HepG2 (cell line): ENCODE data around the gene MUL1. TPM values are rescaled to one million over a fixed set of nuclear protein-coding genes. Genes with fewer than 3 reads are reported as not detected.

Source experiments
- ATAC-seq: fragments of 200-7000 bp; cut with Tn5 transposase; 3 replicates; pipeline ENCODE4 v1.9.1; 2020; ENCODE audit warnings: mild to moderate bottlenecking, moderate library complexity
- BruUV-seq: library from RNA; stranded (reverse); fragments of 400-500 nt; replicated peaks from 2 replicates; lab custom pipeline; 2021; lab: Mats Ljungman, UMichigan
- CTCF ChIA-PET: fragments of 300-600 bp; formaldehyde crosslinking; extraction: SDS; loops from one replicate; lab custom pipeline; 2021; ENCODE audit warnings: low total read pairs, inconsistent platforms, low intra/inter-chr PET ratio; lab: Yijun Ruan, JAX
- POLR2A ChIA-PET: fragments of 350-600 bp; sonication (Branson Sonifier 250); formaldehyde crosslinking; loops from one replicate; lab custom pipeline; 2020; ENCODE audit warnings: antibody characterized with exemption, inconsistent platforms; lab: Yijun Ruan, JAX
- DNase-seq: peaks from one replicate; pipeline ENCODE4 v3.0.0-alpha.2; 2015; ENCODE audit warnings: low spot score
- FAIRE-seq: peaks from 3 replicates; lab custom pipeline; 2011; peaks lifted over from hg19 to GRCh38; lab: Jason Lieb, UNC
- H2AFZ ChIP-seq: one replicate; pipeline ENCODE4 v1.6.1; 2011; ENCODE audit warnings: low read length, inconsistent platforms
- H3K27ac ChIP-seq: fragments of 300-600 bp; 3 replicates; pipeline ENCODE4 v1.8.0; 2011; ENCODE audit warnings: mixed run types, mild to moderate bottlenecking, mixed read lengths, low read length, inconsistent platforms; ENCODE audit not compliant: insufficient read depth; ENCODE audit errors: extremely low read length
- H3K27me3 ChIP-seq, 2 experiments: fragments of 200-600 bp in 1 of 2; 2 replicates in 1 of 2; 3 replicates in 1 of 2; pipeline versions ENCODE4 v1.6.0 to v1.8.0; 2011; ENCODE audit warnings: low read length in 2 of 2, mild to moderate bottlenecking in 2 of 2, moderate library complexity in 2 of 2, inconsistent platforms in 1 of 2; ENCODE audit not compliant: insufficient read depth in 2 of 2, control insufficient read depth in 1 of 2
- H3K36me3 ChIP-seq, 2 experiments: fragments of 200-600 bp in 1 of 2; replicated peaks in 1 of 2; 2 replicates in 1 of 2; 3 replicates in 1 of 2; pipeline versions ENCODE4 v1.5.1 to v1.8.0; 2011; ENCODE audit warnings: low read length in 2 of 2, inconsistent platforms in 1 of 2; ENCODE audit not compliant: insufficient read depth in 2 of 2, control insufficient read depth in 1 of 2
- H3K4me1 ChIP-seq: 2 replicates; pipeline ENCODE4 v1.5.1; 2012; ENCODE audit warnings: low read length, inconsistent platforms; ENCODE audit not compliant: insufficient read depth
- H3K4me2 ChIP-seq: 2 replicates; pipeline ENCODE4 v1.6.0; 2011; ENCODE audit warnings: low read depth, low read length, inconsistent platforms
- H3K4me3 ChIP-seq, 3 experiments: fragments of 200-600 bp in 1 of 3; sonication (generic), shearing (Covaris generic) in 1 of 3; replicated peaks in 1 of 3; 2 replicates each; pipeline ENCODE4 v1.5.1; 2011 to 2016; ENCODE audit warnings: low read length in 3 of 3, inconsistent platforms in 2 of 3, low read depth in 2 of 3, mild to moderate bottlenecking in 2 of 3, control low read depth in 1 of 3, mixed read lengths in 1 of 3; ENCODE audit not compliant: insufficient read depth in 1 of 3
- H3K79me2 ChIP-seq: one replicate; pipeline ENCODE4 v1.6.1; 2011; ENCODE audit warnings: low read length, inconsistent platforms; ENCODE audit not compliant: insufficient read depth
- H3K9ac ChIP-seq: 2 replicates; pipeline ENCODE4 v1.6.0; 2011; ENCODE audit warnings: mild to moderate bottlenecking, low read depth, low read length, inconsistent platforms; ENCODE audit not compliant: insufficient read depth
- H3K9me3 ChIP-seq: 2 replicates; pipeline ENCODE4 v1.5.1; 2012; ENCODE audit warnings: mild to moderate bottlenecking, low read length
- H4K20me1 ChIP-seq: 2 replicates; pipeline ENCODE4 v1.6.0; 2011; ENCODE audit warnings: inconsistent platforms, mild to moderate bottlenecking, low read length, moderate library complexity; ENCODE audit not compliant: insufficient read depth
- AKNA ChIP-seq: sonication (generic); formaldehyde crosslinking; IDR thresholded peaks from 2 replicates; pipeline ENCODE4 v1.4.0; 2020; ENCODE audit warnings: missing genetic modification reagents, borderline replicate concordance
- ATF4 ChIP-seq, 2 experiments: fragments of 450-650 bp in 1 of 2; sonication (generic) in 1 of 2; formaldehyde crosslinking; IDR thresholded peaks; 2 replicates each; pipeline versions ENCODE4 v1.5.0 to v1.8.0; 2020 to 2022; ENCODE audit warnings: mild to moderate bottlenecking in 1 of 2, missing genetic modification reagents in 1 of 2
- DMAP1 ChIP-seq: IDR thresholded peaks from 2 replicates; pipeline ENCODE4 v1.6.1; 2016
- GZF1 ChIP-seq: sonication (generic); formaldehyde crosslinking; IDR thresholded peaks from 2 replicates; pipeline ENCODE4 v1.5.1; 2020; ENCODE audit warnings: mild to moderate bottlenecking, missing genetic modification reagents
- HDAC6 ChIP-seq: fragments of 200-600 bp; sonication (generic); IDR thresholded peaks from 2 replicates; pipeline ENCODE4 v1.7.0; 2017; ENCODE audit warnings: mild to moderate bottlenecking, antibody characterized with exemption, low read length, low read depth
- HOXD1 ChIP-seq: sonication (generic); formaldehyde crosslinking; IDR thresholded peaks from 2 replicates; pipeline ENCODE4 v1.5.0; 2020; ENCODE audit warnings: missing genetic modification reagents
- POLR2AphosphoS2 ChIP-seq: IDR thresholded peaks from 2 replicates; pipeline ENCODE4 v1.6.1; 2011; ENCODE audit warnings: low read depth, low read length, improper control_type of control experiment
- PRMT3 ChIP-seq: sonication (generic); formaldehyde crosslinking; IDR thresholded peaks from 2 replicates; pipeline ENCODE4 v1.8.1; 2022; ENCODE audit warnings: low read depth, mild to moderate bottlenecking, moderate library complexity, missing genetic modification reagents, borderline replicate concordance
- THAP11 ChIP-seq: IDR thresholded peaks from 2 replicates; pipeline ENCODE4 v1.6.1; 2016; ENCODE audit warnings: missing biosample characterization, missing genetic modification reagents
- XRCC5 ChIP-seq: fragments of 200-400 bp; formaldehyde crosslinking; optimal IDR thresholded peaks from 2 replicates; pipeline ENCODE3; 2017; ENCODE audit warnings: mild to moderate bottlenecking, low read length
- ZBTB10 ChIP-seq: sonication (generic); formaldehyde crosslinking; IDR thresholded peaks from 2 replicates; pipeline ENCODE4 v1.4.0; 2020; ENCODE audit warnings: missing genetic modification reagents, borderline replicate concordance
- ZBTB3 ChIP-seq: sonication (generic); formaldehyde crosslinking; IDR thresholded peaks from 2 replicates; pipeline ENCODE4 v1.4.0; 2020; ENCODE audit warnings: low read depth, mild to moderate bottlenecking, moderate library complexity, missing genetic modification reagents, borderline replicate concordance
- ZKSCAN1 ChIP-seq: fragments of 150-350 bp; IDR thresholded peaks from 2 replicates; pipeline ENCODE4 v1.6.1; 2014; ENCODE audit warnings: low read length
- ZNF382 ChIP-seq: sonication (generic); formaldehyde crosslinking; IDR thresholded peaks from 2 replicates; pipeline ENCODE4 v1.5.0; 2020; ENCODE audit warnings: missing genetic modification reagents, mild to moderate bottlenecking, borderline replicate concordance
- ZNF777 ChIP-seq: sonication (generic); formaldehyde crosslinking; IDR thresholded peaks from 2 replicates; pipeline ENCODE4 v1.4.0; 2020; ENCODE audit warnings: missing genetic modification reagents
- ZNF850 ChIP-seq: sonication (generic); formaldehyde crosslinking; conservative IDR thresholded peaks from 2 replicates; pipeline ENCODE4 v1.9.0; 2021; ENCODE audit warnings: mild to moderate bottlenecking, missing genetic modification reagents
- ZSCAN12 ChIP-seq: sonication (generic); formaldehyde crosslinking; IDR thresholded peaks from 2 replicates; pipeline ENCODE4 v1.9.0; 2021; ENCODE audit warnings: mild to moderate bottlenecking, missing genetic modification reagents
- WGBS: methylation state at CpG from one replicate; pipeline ENCODE4 v1.1.6; 2017; ENCODE audit warnings: low lambda C conversion rate; 5-methylcytosine and 5-hydroxymethylcytosine counted together
- in situ Hi-C: cut with HindIII; loops from 2 replicates; pipeline ENCODE4 v1.10.0; 2017; ENCODE audit warnings: low pct_unique_long_range_greater_than_20kb; ENCODE audit not compliant: extremely low pct_ligation_motif_present
- intact Hi-C: fragments of 100-400 bp; cut with micrococcal nuclease; formaldehyde crosslinking; loops from one replicate; pipeline ENCODE4 v1.10.0; 2022; ENCODE audit not compliant: unreplicated experiment
- polyA plus RNA-seq, 8 experiments: library from polyadenylated mRNA; depleted of rRNA in 3 of 8; stranded (reverse) in 7 of 8; unstranded in 1 of 8; fragments of >200 nt; fragmentation: Illumina TruSeq in 4 of 8; extraction: Trizol in 4 of 8; gene quantifications; 2 replicates each; pipeline versions ENCODE4 v1.2.1 to v1.2.3, GENCODE V29; 2011 to 2016; ENCODE audit warnings: low read depth in 4 of 8, missing spikeins in 1 of 8, mixed read lengths in 1 of 8; ENCODE audit not compliant: insufficient read depth in 1 of 8
- total RNA-seq, 5 experiments: library from RNA; depleted of rRNA; stranded (reverse); fragments of >200 nt; fragmentation: Illumina TruSeq; extraction: Trizol; gene quantifications; 2 replicates each; pipeline ENCODE4 v1.2.3, GENCODE V29; 2016; ENCODE audit warnings: low read depth in 1 of 5

MUL1 gene
- total and polyA plus RNA-seq, 2 of the 13 experiments (the other 11 are each of a cell fraction or from before 2014, with no cell fraction given) = 21.5 to 26.5 TPM

GRCh38 chr1:20507248-20507563 is 745 bp downstream of the MUL1 start:
- peak overlapping the region; percentile 74 to 96 (median 89) for H3K4me3 ChIP-seq
- WGBS = 9% methylated on average over 5 of the region's 5 CpGs
- DNase-seq = no peak
- H3K79me2 ChIP-seq = peaks cover 35% of the 10 kb centered on the region
- ChIA-PET POLR2A (interaction anchor here (1.0 to 2.1 kb wide), 6 partner anchors 14 to 127 kb away, joined by 3 to 12 read pairs (median 6); partner anchors contain the start of genes CAMK2N1 and FAM43B), CTCF (no interaction called here)
- peaks cover 21% of the 10 kb centered on the region for H3K4me1 ChIP-seq
- no peak for FAIRE-seq
- in situ Hi-C loops = no loop called here
- peak overlapping the region; percentile 87 for H3K4me2 ChIP-seq
- BruUV-seq = no TSS peak
- H3K9me3 ChIP-seq = no peaks in the 10 kb centered on the region
- no peak overlapping the region for H2AFZ ChIP-seq
- peak overlapping the region; percentile 71 for H3K27ac ChIP-seq
- peaks cover 0 to 9% of the 10 kb centered on the region in 2 experiments; a peak in 3 of 5 replicates for H3K27me3 ChIP-seq
- no peaks in the 10 kb centered on the region for H4K20me1 ChIP-seq
- intact Hi-C loops = no loop called here
- H3K9ac ChIP-seq = peak overlapping the region; percentile 86
- H3K36me3 ChIP-seq = peaks cover 4 to 15% of the 10 kb centered on the region in 2 experiments; a peak in 4 of 5 replicates
- peak; percentile 50 for ATAC-seq
- no peak for TF ChIP-seq DMAP1
- TF ChIP-seq ZBTB10 = no peak
- no peak for TF ChIP-seq POLR2AphosphoS2
- TF ChIP-seq PRMT3 (CRISPR knock-in tag) = no peak
- no peak for TF ChIP-seq GZF1 (CRISPR knock-in tag)
- no peak for TF ChIP-seq XRCC5
- no peak for TF ChIP-seq ZNF850 (CRISPR knock-in tag)
- no peak for TF ChIP-seq HOXD1 (CRISPR knock-in tag)
- TF ChIP-seq ZKSCAN1 = no peak
- TF ChIP-seq ZNF382 (CRISPR knock-in tag) = no peak
- TF ChIP-seq HDAC6 = no peak
- no peak for TF ChIP-seq ATF4 (CRISPR knock-in tag; IDR thresholded peaks at IDR 0.05)
- no peak for TF ChIP-seq ZBTB3
- TF ChIP-seq THAP11 (CRISPR knock-in tag) = no peak
- TF ChIP-seq ZNF777 (CRISPR knock-in tag) = no peak
- no peak for TF ChIP-seq AKNA (CRISPR knock-in tag)
- TF ChIP-seq ZSCAN12 (CRISPR knock-in tag) = no peak
